ENCODE measurements around the gene LPCAT1. TPM values are rescaled to one million over a fixed set of nuclear protein-coding genes. Genes with fewer than 3 reads are reported as not detected.

The LPCAT1 gene
- total RNA-seq, 1 experiment from 2014 or later: 59.8 TPM

DNA sequence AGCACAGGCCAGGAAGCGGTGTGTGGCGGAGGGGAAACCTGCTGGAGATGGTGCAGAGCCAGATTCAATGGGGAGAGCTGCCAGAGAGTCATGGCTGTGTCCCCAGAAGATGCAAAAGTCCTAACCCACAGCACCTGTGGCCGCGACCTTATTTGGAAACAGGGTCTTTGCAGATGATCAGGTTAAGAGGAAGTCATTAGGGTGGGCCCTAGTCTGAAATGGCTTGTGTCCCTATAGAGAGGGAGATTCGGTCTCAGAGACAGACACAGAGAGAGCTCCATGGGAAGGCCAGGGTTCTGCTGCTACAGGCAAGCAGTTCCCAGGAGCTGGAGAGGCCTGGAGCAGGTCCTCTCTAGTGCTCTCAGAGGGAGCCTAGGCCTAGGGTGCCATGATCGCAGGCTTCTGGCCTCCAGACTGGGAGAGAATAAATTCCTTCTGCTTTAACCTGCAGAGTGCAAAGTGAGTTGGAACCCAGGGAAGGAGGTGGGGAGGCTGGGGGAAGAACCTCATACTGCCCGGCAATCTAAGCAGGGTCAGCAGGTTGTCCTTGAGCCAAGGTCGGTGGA is 1.9 kb upstream of the LPCAT1 start:
- TF ChIP-seq TCF7L2 (IDR thresholded peaks at IDR 0.05; ENCODE audit: low read depth, low read length): no peak
- TF ChIP-seq POLR2AphosphoS5 (IDR thresholded peaks at IDR 0.05; ENCODE audit: low read depth, low read length): no peak
- TF ChIP-seq SIN3A (IDR thresholded peaks at IDR 0.05; ENCODE audit: borderline replicate concordance, insufficient read depth, low read depth, low read length): no peak
- TF ChIP-seq, protein P1, sequence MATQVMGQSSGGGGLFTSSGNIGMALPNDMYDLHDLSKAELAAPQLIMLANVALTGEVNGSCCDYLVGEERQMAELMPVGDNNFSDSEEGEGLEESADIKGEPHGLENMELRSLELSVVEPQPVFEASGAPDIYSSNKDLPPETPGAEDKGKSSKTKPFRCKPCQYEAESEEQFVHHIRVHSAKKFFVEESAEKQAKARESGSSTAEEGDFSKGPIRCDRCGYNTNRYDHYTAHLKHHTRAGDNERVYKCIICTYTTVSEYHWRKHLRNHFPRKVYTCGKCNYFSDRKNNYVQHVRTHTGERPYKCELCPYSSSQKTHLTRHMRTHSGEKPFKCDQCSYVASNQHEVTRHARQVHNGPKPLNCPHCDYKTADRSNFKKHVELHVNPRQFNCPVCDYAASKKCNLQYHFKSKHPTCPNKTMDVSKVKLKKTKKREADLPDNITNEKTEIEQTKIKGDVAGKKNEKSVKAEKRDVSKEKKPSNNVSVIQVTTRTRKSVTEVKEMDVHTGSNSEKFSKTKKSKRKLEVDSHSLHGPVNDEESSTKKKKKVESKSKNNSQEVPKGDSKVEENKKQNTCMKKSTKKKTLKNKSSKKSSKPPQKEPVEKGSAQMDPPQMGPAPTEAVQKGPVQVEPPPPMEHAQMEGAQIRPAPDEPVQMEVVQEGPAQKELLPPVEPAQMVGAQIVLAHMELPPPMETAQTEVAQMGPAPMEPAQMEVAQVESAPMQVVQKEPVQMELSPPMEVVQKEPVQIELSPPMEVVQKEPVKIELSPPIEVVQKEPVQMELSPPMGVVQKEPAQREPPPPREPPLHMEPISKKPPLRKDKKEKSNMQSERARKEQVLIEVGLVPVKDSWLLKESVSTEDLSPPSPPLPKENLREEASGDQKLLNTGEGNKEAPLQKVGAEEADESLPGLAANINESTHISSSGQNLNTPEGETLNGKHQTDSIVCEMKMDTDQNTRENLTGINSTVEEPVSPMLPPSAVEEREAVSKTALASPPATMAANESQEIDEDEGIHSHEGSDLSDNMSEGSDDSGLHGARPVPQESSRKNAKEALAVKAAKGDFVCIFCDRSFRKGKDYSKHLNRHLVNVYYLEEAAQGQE (IDR thresholded peaks at IDR 0.05; ENCODE audit: insufficient read depth in 1 of 2, low read depth in 2 of 2, low read length in 1 of 2): no peak
- Histone ChIP-seq H3K36me3 (ENCODE audit: control insufficient read depth, insufficient read depth, low read length) (peaks cover 3% of the 10 kb centered on the region), H3K9me3 (ENCODE audit: control insufficient read depth, insufficient read depth, low read depth, low read length) (no peaks in the 10 kb centered on the region), H3K4me3 (ENCODE audit: low read depth in 2 of 2, low read length in 2 of 2) (no peak overlapping the region), H3K27ac (ENCODE audit: low read length) (no peak overlapping the region), H3K27me3 (ENCODE audit: control insufficient read depth, insufficient read depth, low read length) (no peaks in the 10 kb centered on the region), H3K4me1 (ENCODE audit: control insufficient read depth, insufficient read depth, low read length) (peaks cover 12% of the 10 kb centered on the region)
- DNase-seq (ENCODE audit: low read depth, low spot score) (no peak), ATAC-seq (no peak)
- POLR2A ChIA-PET: no interaction called here
- BruUV-seq (replicated peaks): no TSS peak
- in situ Hi-C loops (cut with HindIII; ENCODE audit: low pct_unique_long_range_greater_than_20kb, low sequenced_read_pairs): no loop called here
- CTCF ChIA-PET: no interaction called here
- intact Hi-C loops (cut with micrococcal nuclease; ENCODE audit: unreplicated experiment): no loop called here

- Histone ChIP-seq H3K4me1 (ENCODE audit: control insufficient read depth, insufficient read depth, low read length) (peaks cover 12% of the 10 kb centered on the region), H3K27me3 (ENCODE audit: control insufficient read depth, insufficient read depth, low read length) (no peaks in the 10 kb centered on the region), H3K27ac (ENCODE audit: low read length) (peak overlapping the region; percentile 86), H3K9me3 (ENCODE audit: control insufficient read depth, insufficient read depth, low read depth, low read length) (no peaks in the 10 kb centered on the region), H3K4me3 (ENCODE audit: low read depth in 2 of 2, low read length in 2 of 2) (peak overlapping the region in 1 of 2 experiments; percentile 47; a peak in 1 of 4 replicates), H3K36me3 (ENCODE audit: control insufficient read depth, insufficient read depth, low read length) (peaks cover 3% of the 10 kb centered on the region)
- ChIA-PET CTCF (no interaction called here), POLR2A (no interaction called here)
- in situ Hi-C loops (cut with HindIII; ENCODE audit: low pct_unique_long_range_greater_than_20kb, low sequenced_read_pairs) (no loop called here), intact Hi-C loops (cut with micrococcal nuclease; ENCODE audit: unreplicated experiment) (no loop called here)
- no TSS peak for BruUV-seq (replicated peaks)
- ATAC-seq (no peak), DNase-seq (ENCODE audit: low read depth, low spot score) (no peak)
- TF ChIP-seq SIN3A (IDR thresholded peaks at IDR 0.05; ENCODE audit: borderline replicate concordance, insufficient read depth, low read depth, low read length) (no peak), POLR2AphosphoS5 (IDR thresholded peaks at IDR 0.05; ENCODE audit: low read depth, low read length) (no peak), TCF7L2 (IDR thresholded peaks at IDR 0.05; ENCODE audit: low read depth, low read length) (no peak)
- TF ChIP-seq, protein P2, sequence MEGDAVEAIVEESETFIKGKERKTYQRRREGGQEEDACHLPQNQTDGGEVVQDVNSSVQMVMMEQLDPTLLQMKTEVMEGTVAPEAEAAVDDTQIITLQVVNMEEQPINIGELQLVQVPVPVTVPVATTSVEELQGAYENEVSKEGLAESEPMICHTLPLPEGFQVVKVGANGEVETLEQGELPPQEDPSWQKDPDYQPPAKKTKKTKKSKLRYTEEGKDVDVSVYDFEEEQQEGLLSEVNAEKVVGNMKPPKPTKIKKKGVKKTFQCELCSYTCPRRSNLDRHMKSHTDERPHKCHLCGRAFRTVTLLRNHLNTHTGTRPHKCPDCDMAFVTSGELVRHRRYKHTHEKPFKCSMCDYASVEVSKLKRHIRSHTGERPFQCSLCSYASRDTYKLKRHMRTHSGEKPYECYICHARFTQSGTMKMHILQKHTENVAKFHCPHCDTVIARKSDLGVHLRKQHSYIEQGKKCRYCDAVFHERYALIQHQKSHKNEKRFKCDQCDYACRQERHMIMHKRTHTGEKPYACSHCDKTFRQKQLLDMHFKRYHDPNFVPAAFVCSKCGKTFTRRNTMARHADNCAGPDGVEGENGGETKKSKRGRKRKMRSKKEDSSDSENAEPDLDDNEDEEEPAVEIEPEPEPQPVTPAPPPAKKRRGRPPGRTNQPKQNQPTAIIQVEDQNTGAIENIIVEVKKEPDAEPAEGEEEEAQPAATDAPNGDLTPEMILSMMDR (IDR thresholded peaks at IDR 0.05): no peak
- TF ChIP-seq, protein P1 (IDR thresholded peaks at IDR 0.05; ENCODE audit: insufficient read depth in 1 of 2, low read depth in 2 of 2, low read length in 1 of 2): no peak
Observed at GRCh38 chr5:1524799-1525623, 1.3 kb upstream of the LPCAT1 start.

All from Panc1 (cell line).